Type B pancreatic cell (in vitro differentiated cells): ENCODE measurements around the gene TEKT3. TPM values are rescaled to one million over a fixed set of nuclear protein-coding genes. Genes with fewer than 3 reads are reported as not detected.

Experiments used
- DNase-seq: peaks from one replicate; pipeline ENCODE4 v3.0.0; 2021; ENCODE audit warnings: mixed read lengths; ENCODE audit not compliant: unreplicated experiment; ENCODE audit errors: extremely low spot score
- H3K27ac Mint-ChIP-seq: 2 replicates; pipeline ENCODE4 v1.8.0; 2021; ENCODE audit warnings: mild to moderate bottlenecking, mixed read lengths
- H3K27me3 Mint-ChIP-seq: 2 replicates; pipeline ENCODE4 v1.8.0; 2021; ENCODE audit warnings: mixed read lengths
- H3K36me3 Mint-ChIP-seq: 2 replicates; pipeline ENCODE4 v1.8.0; 2021; ENCODE audit warnings: mixed read lengths
- H3K4me1 Mint-ChIP-seq: one replicate; pipeline ENCODE4 v1.8.0; 2021; ENCODE audit warnings: mixed read lengths; ENCODE audit not compliant: unreplicated experiment
- H3K4me3 Mint-ChIP-seq: 2 replicates; pipeline ENCODE4 v1.8.0; 2021; ENCODE audit warnings: mild to moderate bottlenecking, mixed read lengths
- H3K9me3 Mint-ChIP-seq: 2 replicates; pipeline ENCODE4 v1.8.0; 2021; ENCODE audit warnings: mixed read lengths
- total RNA-seq: library from RNA; stranded (reverse); gene quantifications from 2 replicates; pipeline ENCODE4 v1.2.1, GENCODE V29; 2021; ENCODE audit warnings: low replicate concordance
- TF ChIP-seq, protein P1 (sequence below): fragments of 200-600 bp; sonication (generic); conservative IDR thresholded peaks from 2 replicates; pipeline ENCODE4 v1.5.0; 2021; ENCODE audit warnings: antibody characterized with exemption, mild to moderate bottlenecking

The TEKT3 gene
- total RNA-seq, 1 donor from 2014 or later = 0.56 TPM

DNA sequence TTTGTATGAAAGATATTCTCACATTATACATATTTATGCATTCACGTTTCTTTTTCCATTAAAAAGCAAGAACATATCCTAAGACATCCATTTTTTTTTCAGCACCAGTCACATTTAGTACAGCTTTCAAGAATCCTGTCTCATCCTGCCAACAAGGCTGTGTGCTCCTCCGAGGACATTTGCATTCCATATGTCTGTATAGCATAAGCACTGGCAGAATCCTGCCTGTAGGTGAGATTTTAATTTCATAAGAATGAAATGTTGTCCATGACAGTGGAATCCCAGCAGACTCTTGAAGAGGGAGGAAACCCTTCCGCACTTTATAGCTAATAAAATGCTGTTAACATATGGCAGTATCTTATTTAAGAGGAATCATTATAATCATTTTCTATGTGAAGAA is 73.4 kb downstream of the TEKT3 start:
- Mint-ChIP-seq H3K9me3 (no peaks in the 10 kb centered on the region), H3K4me1 (peaks cover 9% of the 10 kb centered on the region), H3K36me3 (no peaks in the 10 kb centered on the region), H3K27me3 (peaks cover 74% of the 10 kb centered on the region), H3K27ac (no peak overlapping the region), H3K4me3 (no peak overlapping the region)
- TF ChIP-seq, protein P1, sequence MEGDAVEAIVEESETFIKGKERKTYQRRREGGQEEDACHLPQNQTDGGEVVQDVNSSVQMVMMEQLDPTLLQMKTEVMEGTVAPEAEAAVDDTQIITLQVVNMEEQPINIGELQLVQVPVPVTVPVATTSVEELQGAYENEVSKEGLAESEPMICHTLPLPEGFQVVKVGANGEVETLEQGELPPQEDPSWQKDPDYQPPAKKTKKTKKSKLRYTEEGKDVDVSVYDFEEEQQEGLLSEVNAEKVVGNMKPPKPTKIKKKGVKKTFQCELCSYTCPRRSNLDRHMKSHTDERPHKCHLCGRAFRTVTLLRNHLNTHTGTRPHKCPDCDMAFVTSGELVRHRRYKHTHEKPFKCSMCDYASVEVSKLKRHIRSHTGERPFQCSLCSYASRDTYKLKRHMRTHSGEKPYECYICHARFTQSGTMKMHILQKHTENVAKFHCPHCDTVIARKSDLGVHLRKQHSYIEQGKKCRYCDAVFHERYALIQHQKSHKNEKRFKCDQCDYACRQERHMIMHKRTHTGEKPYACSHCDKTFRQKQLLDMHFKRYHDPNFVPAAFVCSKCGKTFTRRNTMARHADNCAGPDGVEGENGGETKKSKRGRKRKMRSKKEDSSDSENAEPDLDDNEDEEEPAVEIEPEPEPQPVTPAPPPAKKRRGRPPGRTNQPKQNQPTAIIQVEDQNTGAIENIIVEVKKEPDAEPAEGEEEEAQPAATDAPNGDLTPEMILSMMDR = peak; percentile 19
- DNase-seq = no peak

DNA sequence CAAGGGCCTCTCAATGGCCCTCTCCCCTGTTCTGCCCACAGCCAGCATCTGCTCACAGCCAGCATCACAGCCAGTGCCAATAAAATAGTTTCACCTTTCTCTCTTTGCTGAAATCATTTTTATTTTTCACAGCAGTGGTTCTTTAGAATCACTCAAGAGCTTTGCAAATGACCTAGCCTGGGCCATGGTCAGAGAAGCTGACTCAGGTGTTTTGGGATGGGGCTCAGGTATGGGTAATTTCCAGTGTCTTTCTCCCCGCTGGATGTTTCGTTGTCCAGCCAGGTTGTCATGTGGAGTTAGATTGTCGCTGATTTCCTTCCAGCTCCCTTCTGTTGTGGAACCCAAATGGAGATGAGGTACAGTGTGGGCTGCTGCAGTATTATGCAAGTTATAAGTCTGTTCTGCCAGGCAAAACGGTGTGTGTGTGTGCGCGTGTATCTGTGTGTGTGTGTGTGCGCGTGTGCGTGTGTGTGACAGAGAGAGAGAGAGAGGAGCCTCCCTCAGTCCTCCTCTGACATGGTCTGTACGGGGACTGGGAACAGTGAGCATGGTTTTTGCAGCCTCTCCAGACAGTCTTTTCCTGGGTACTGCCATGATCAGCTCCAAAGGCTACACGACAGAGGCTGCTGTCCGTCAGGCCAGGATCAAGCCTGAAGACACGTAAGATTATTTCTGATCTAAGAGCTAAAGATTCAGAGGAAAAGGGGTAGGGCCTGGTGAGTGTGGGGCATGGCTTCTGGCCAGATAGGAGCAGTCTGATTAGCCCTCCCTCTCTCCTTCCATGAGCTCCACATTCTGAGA is 74.9 kb downstream of the TEKT3 start:
- no peak overlapping the region for H3K27ac Mint-ChIP-seq
- no peak overlapping the region for H3K4me3 Mint-ChIP-seq
- no peak for DNase-seq
- H3K36me3 Mint-ChIP-seq = no peaks in the 10 kb centered on the region
- H3K9me3 Mint-ChIP-seq = no peaks in the 10 kb centered on the region
- peaks cover 9% of the 10 kb centered on the region for H3K4me1 Mint-ChIP-seq
- TF ChIP-seq, protein P1 = no peak
- peaks cover 87% of the 10 kb centered on the region for H3K27me3 Mint-ChIP-seq

DNA sequence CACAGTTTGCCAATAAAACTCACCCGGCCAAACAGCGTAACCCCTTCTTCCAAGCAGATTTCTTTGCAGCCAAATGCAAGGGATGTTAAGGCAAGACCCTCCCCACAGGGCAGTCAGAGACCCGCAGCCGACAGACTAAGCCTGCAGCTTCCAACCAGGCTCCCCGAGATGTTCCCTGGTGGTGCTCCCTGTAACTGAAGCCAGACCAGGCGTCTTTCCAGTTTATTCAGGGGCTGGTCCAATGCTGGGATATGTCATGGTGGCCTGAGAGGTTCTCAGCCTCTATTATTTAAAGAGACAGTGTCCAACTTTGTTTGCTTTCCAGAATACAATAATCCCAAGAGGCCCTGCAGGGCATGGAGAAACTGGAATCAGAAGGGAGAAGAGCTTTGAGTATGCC is 76.3 kb downstream of the TEKT3 start, which contains the start of gene PMP22:
Gene PMP22, minus strand, starts transcription at position 196 of the 400 bp plus-strand sequence. CDS start 4,599 bp downstream, outside the sequence.
- H3K4me3 Mint-ChIP-seq = peak within 1 kb of the TSS; percentile 27
- TF ChIP-seq, protein P1 = no peak
- H3K4me1 Mint-ChIP-seq = peaks cover 12% of the 10 kb centered on the region
- no peak within 1 kb of the TSS for H3K27ac Mint-ChIP-seq
- no peak for DNase-seq
- peaks cover 97% of the 10 kb centered on the region for H3K27me3 Mint-ChIP-seq
- no peaks in the 10 kb centered on the region for H3K9me3 Mint-ChIP-seq
- H3K36me3 Mint-ChIP-seq = no peaks in the 10 kb centered on the region

DNA sequence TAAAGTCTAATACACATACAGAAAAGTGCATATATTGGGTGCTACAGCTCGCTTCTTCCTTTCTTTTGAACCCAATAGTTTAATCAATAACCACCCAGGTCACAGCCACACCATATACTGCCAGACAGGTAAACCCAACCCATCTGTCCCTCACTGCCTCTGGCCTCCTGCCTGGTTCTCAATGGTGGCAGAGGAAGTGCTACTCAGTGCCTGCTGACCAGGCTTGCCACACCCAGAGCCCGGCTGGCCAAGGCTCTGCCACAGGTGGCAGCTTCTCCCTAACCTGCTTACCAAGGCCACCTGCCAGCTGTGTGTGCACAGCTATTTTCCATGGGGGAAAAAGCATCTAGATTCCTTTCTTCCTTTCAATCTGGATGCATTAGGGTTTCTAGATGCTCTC is 76.9 kb downstream of the TEKT3 start:
- H3K9me3 Mint-ChIP-seq = no peaks in the 10 kb centered on the region
- H3K27me3 Mint-ChIP-seq = peaks cover 96% of the 10 kb centered on the region
- H3K4me1 Mint-ChIP-seq = peaks cover 9% of the 10 kb centered on the region
- DNase-seq = no peak
- TF ChIP-seq, protein P1 = no peak
- no peak overlapping the region for H3K27ac Mint-ChIP-seq
- H3K36me3 Mint-ChIP-seq = no peaks in the 10 kb centered on the region
- peak overlapping the region; percentile 27 for H3K4me3 Mint-ChIP-seq

DNA sequence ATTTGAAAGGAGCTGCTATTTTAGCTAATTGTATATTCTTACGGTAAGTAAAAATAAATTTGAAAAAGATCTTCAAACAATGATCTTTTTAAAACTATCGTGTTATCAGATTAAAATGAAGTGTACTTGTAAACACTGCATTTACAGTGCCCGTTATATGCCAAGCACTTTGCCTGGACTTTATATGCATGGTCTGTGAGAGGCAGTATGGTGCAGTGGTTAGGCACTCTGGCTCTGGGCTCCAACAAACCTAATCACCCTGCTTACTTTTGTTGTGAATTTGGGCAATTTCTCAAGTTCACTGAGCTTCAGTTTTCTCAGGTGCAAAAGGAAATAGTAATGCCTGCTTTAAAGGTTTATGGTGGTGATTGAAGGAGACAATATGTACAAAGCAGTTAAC is 77.7 kb downstream of the TEKT3 start:
- no peak for DNase-seq
- H3K36me3 Mint-ChIP-seq = no peaks in the 10 kb centered on the region
- peaks cover 7% of the 10 kb centered on the region for H3K4me1 Mint-ChIP-seq
- no peak overlapping the region for H3K4me3 Mint-ChIP-seq
- H3K9me3 Mint-ChIP-seq = no peaks in the 10 kb centered on the region
- TF ChIP-seq, protein P1 = no peak
- peaks cover 96% of the 10 kb centered on the region for H3K27me3 Mint-ChIP-seq
- H3K27ac Mint-ChIP-seq = no peak overlapping the region
